ENCODE measurements around the gene ARID4B.

Gene ARID4B

DNA sequence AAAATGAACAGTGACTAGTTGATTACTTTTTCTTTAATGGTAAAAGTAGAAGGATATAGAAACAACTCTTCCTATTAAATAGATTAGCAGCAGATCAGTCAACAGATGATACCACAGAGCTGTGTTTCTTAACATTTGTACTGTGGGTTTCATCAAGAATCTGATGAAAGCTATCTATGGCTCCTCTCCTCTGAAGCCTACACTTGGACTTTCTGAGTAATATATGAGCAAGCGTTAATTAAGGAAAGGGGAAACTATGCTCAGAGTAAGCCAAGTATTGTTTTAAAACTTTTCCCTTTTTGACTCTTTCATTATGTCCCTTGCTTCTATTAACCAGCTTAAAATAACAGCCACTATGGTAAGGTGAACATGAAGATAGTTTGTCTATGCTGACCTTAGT, 10.8 kb downstream of the ARID4B start:
- no peak for TF ChIP-seq EZH2 (IDR thresholded peaks at IDR 0.05; ENCODE audit: borderline replicate concordance, low read length)
- TF ChIP-seq, protein P1, sequence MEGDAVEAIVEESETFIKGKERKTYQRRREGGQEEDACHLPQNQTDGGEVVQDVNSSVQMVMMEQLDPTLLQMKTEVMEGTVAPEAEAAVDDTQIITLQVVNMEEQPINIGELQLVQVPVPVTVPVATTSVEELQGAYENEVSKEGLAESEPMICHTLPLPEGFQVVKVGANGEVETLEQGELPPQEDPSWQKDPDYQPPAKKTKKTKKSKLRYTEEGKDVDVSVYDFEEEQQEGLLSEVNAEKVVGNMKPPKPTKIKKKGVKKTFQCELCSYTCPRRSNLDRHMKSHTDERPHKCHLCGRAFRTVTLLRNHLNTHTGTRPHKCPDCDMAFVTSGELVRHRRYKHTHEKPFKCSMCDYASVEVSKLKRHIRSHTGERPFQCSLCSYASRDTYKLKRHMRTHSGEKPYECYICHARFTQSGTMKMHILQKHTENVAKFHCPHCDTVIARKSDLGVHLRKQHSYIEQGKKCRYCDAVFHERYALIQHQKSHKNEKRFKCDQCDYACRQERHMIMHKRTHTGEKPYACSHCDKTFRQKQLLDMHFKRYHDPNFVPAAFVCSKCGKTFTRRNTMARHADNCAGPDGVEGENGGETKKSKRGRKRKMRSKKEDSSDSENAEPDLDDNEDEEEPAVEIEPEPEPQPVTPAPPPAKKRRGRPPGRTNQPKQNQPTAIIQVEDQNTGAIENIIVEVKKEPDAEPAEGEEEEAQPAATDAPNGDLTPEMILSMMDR (IDR thresholded peaks at IDR 0.05; ENCODE audit: low read length), result no peak
- no peak overlapping the region for H2AFZ ChIP-seq (ENCODE audit: low read length)

DNA sequence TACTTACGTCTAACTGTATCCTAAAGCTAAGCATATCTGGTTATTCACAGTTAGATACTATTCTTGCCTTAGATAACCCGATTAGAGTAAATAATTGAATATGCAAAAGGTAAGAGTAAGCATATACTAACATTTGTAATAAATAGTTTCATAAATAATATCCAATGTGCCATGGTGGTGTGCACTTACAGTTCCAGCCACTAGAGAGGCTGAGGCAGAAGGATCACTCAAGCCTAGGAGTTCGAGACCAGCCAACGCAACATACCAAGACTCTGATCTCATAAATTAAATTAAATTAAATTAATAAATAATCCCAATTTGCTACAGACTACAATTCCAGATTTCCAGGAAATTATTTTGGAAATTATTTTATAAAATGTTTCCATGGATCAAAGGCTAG, 12.2 kb downstream of the ARID4B start:
- no peaks in the 10 kb centered on the region for H3K9me2 ChIP-seq (ENCODE audit: low read depth, low read length)
- TF ChIP-seq, protein P1 (IDR thresholded peaks at IDR 0.05; ENCODE audit: low read length), result no peak
- TF ChIP-seq EZH2 (IDR thresholded peaks at IDR 0.05; ENCODE audit: borderline replicate concordance, low read length), result no peak

More for the DNA sequence above, 10.8 kb downstream of the ARID4B start:
- Histone ChIP-seq H3K36me3 (ENCODE audit: insufficient read depth, low read length) (peaks cover 43% of the 10 kb centered on the region), H3K9ac (ENCODE audit: low read length) (no peak overlapping the region), H3F3A (ENCODE audit: insufficient read depth, low read length) (no peaks in the 10 kb centered on the region), H3K4me2 (ENCODE audit: low read length) (no peak overlapping the region), H3K9me2 (ENCODE audit: low read depth, low read length) (no peaks in the 10 kb centered on the region), H3K27ac (ENCODE audit: low read depth, low read length, poor library complexity, severe bottlenecking) (no peak overlapping the region), H3K4me3 (ENCODE audit: low read depth, low read length, poor library complexity, severe bottlenecking) (no peak overlapping the region), H3K9me3 (ENCODE audit: low read length) (no peaks in the 10 kb centered on the region), H3K4me1 (ENCODE audit: insufficient read depth, low read length, severe bottlenecking) (peaks cover 6% of the 10 kb centered on the region), H3K79me2 (ENCODE audit: insufficient read depth, low read length) (peaks cover 98% of the 10 kb centered on the region), H3K27me3 (ENCODE audit: insufficient read depth, low read length) (no peaks in the 10 kb centered on the region), H4K20me1 (ENCODE audit: insufficient read depth, low read length) (peaks cover 6% of the 10 kb centered on the region; the same call in 1 of the 2 replicates)

DNA sequence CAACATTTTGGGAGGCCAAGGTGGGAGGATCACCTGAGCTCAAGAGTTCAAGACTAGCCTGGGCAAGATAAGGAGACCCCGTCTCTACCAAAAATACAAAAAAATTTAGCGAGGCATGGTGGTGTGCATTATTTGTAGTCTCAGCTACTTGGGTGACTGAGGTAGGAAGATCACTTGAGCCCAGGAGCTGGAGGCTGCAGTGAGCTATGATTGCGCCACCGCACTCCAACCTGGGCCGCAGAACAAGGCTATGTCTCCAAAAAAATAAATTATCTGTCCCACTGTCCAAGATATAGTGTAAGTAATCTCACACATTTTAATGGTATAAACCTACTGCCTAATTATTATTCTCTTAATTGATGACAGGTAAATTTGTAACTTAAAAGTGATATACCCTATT, 12.8 kb downstream of the ARID4B start:
- no peak overlapping the region for H2AFZ ChIP-seq (ENCODE audit: low read length)
- TF ChIP-seq EZH2 (IDR thresholded peaks at IDR 0.05; ENCODE audit: borderline replicate concordance, low read length), result no peak
- TF ChIP-seq, protein P1 (IDR thresholded peaks at IDR 0.05; ENCODE audit: low read length), result no peak
- peaks cover 43% of the 10 kb centered on the region for H3K36me3 ChIP-seq (ENCODE audit: insufficient read depth, low read length)
- H3K4me3 ChIP-seq (ENCODE audit: low read depth, low read length, poor library complexity, severe bottlenecking), result no peak overlapping the region
- H3K9ac ChIP-seq (ENCODE audit: low read length), result no peak overlapping the region
- peaks cover 6% of the 10 kb centered on the region; the same call in 1 of the 2 replicates for H4K20me1 ChIP-seq (ENCODE audit: insufficient read depth, low read length)
- no peaks in the 10 kb centered on the region for H3F3A ChIP-seq (ENCODE audit: insufficient read depth, low read length)
- peaks cover 6% of the 10 kb centered on the region for H3K4me1 ChIP-seq (ENCODE audit: insufficient read depth, low read length, severe bottlenecking)
- H3K9me2 ChIP-seq (ENCODE audit: low read depth, low read length), result no peaks in the 10 kb centered on the region
- H3K79me2 ChIP-seq (ENCODE audit: insufficient read depth, low read length), result peaks cover 96% of the 10 kb centered on the region
- no peak overlapping the region for H3K4me2 ChIP-seq (ENCODE audit: low read length)
- H3K9me3 ChIP-seq (ENCODE audit: low read length), result no peaks in the 10 kb centered on the region
- no peak overlapping the region for H3K27ac ChIP-seq (ENCODE audit: low read depth, low read length, poor library complexity, severe bottlenecking)
- H3K27me3 ChIP-seq (ENCODE audit: insufficient read depth, low read length), result no peaks in the 10 kb centered on the region

More for the DNA sequence above, 12.2 kb downstream of the ARID4B start:
- Histone ChIP-seq H3K4me3 (ENCODE audit: low read depth, low read length, poor library complexity, severe bottlenecking) (no peak overlapping the region), H3K9ac (ENCODE audit: low read length) (no peak overlapping the region), H4K20me1 (ENCODE audit: insufficient read depth, low read length) (peaks cover 6% of the 10 kb centered on the region; the same call in 1 of the 2 replicates), H3K27me3 (ENCODE audit: insufficient read depth, low read length) (no peaks in the 10 kb centered on the region), H3K4me2 (ENCODE audit: low read length) (no peak overlapping the region), H3F3A (ENCODE audit: insufficient read depth, low read length) (no peaks in the 10 kb centered on the region), H3K79me2 (ENCODE audit: insufficient read depth, low read length) (peaks cover 96% of the 10 kb centered on the region), H3K27ac (ENCODE audit: low read depth, low read length, poor library complexity, severe bottlenecking) (no peak overlapping the region), H3K9me3 (ENCODE audit: low read length) (no peaks in the 10 kb centered on the region), H3K36me3 (ENCODE audit: insufficient read depth, low read length) (peaks cover 43% of the 10 kb centered on the region), H3K4me1 (ENCODE audit: insufficient read depth, low read length, severe bottlenecking) (peaks cover 6% of the 10 kb centered on the region), H2AFZ (ENCODE audit: low read length) (no peak overlapping the region)
